ENCODE measurements around the gene ZNF438. TPM values are rescaled to one million over a fixed set of nuclear protein-coding genes. Genes with fewer than 3 reads are reported as not detected.
A peak's percentile ranks its signal among the peaks of the same experiment; 100 is the strongest.

ZNF438 gene
- total RNA-seq, 1 donor from 2014 or later = 1.3 TPM

- no peak overlapping the region for H3K27ac ChIP-seq
- TF ChIP-seq EZH2 (IDR thresholded peaks at IDR 0.05) (no peak), EZH2phosphoT487 (IDR thresholded peaks at IDR 0.05) (no peak)
- Mint-ChIP-seq H3K9me3 (no peaks in the 10 kb centered on the region), H3K4me1 (peaks cover 11% of the 10 kb centered on the region), H3K36me3 (no peaks in the 10 kb centered on the region), H3K4me3 (no peak overlapping the region), H3K27ac (no peak overlapping the region), H3K27me3 (ENCODE audit: insufficient read depth, low read depth) (no peaks in the 10 kb centered on the region)
- H4K20me1 ChIP-seq (ENCODE audit: low read depth) = no peaks in the 10 kb centered on the region
- peaks cover 7% of the 10 kb centered on the region for H3K4me1 ChIP-seq
- no peaks in the 10 kb centered on the region for H3K27me3 ChIP-seq
- no peak overlapping the region for H2AFZ ChIP-seq (replicated peaks)
- H3K36me3 ChIP-seq = no peaks in the 10 kb centered on the region
- DNase-seq (ENCODE audit: low spot score) = no peak
- H3K9ac ChIP-seq = no peak overlapping the region
- H3F3A ChIP-seq (ENCODE audit: low read depth) = peaks cover 3% of the 10 kb centered on the region
- H3K9me3 ChIP-seq (ENCODE audit: low read depth) = no peaks in the 10 kb centered on the region
- H3K79me2 ChIP-seq (ENCODE audit: low read depth) = no peaks in the 10 kb centered on the region
- H3K4me3 ChIP-seq = no peak overlapping the region
- H3K4me2 ChIP-seq = no peak overlapping the region
Measured at GRCh38 chr10:31013331-31013730, 18.3 kb downstream of the ZNF438 start.

GRCh38 chr10:31011665-31012022 lies 20.0 kb downstream of the ZNF438 start:
- no peaks in the 10 kb centered on the region for H3K79me2 ChIP-seq (ENCODE audit: low read depth)
- H3K36me3 ChIP-seq = no peaks in the 10 kb centered on the region
- H3K9me3 ChIP-seq (ENCODE audit: low read depth) = no peaks in the 10 kb centered on the region
- no peak for DNase-seq (ENCODE audit: low spot score)
- H4K20me1 ChIP-seq (ENCODE audit: low read depth) = no peaks in the 10 kb centered on the region
- H3K27me3 ChIP-seq = no peaks in the 10 kb centered on the region
- no peak overlapping the region for H3K4me3 ChIP-seq
- peaks cover 3% of the 10 kb centered on the region for H3F3A ChIP-seq (ENCODE audit: low read depth)
- H3K27ac Mint-ChIP-seq = no peak overlapping the region
- no peaks in the 10 kb centered on the region for H3K36me3 Mint-ChIP-seq
- H3K4me3 Mint-ChIP-seq = no peak overlapping the region
- no peaks in the 10 kb centered on the region for H3K27me3 Mint-ChIP-seq (ENCODE audit: insufficient read depth, low read depth)
- no peak for TF ChIP-seq EZH2 (IDR thresholded peaks at IDR 0.05)
- TF ChIP-seq CTCF (IDR thresholded peaks at IDR 0.05) = no peak
- TF ChIP-seq EZH2phosphoT487 (IDR thresholded peaks at IDR 0.05) = no peak
- H3K4me2 ChIP-seq = no peak overlapping the region
- H3K27ac ChIP-seq = no peak overlapping the region
- no peak overlapping the region for H2AFZ ChIP-seq (replicated peaks)
- H3K9me3 Mint-ChIP-seq = no peaks in the 10 kb centered on the region
- peaks cover 5% of the 10 kb centered on the region for H3K4me1 ChIP-seq
- no peak overlapping the region for H3K9ac ChIP-seq
- H3K4me1 Mint-ChIP-seq = peaks cover 11% of the 10 kb centered on the region

GRCh38 chr10:31011017-31011664 lies 20.5 kb downstream of the ZNF438 start:
- Mint-ChIP-seq H3K9me3 (no peaks in the 10 kb centered on the region), H3K27ac (no peak overlapping the region), H3K4me3 (no peak overlapping the region), H3K27me3 (ENCODE audit: insufficient read depth, low read depth) (no peaks in the 10 kb centered on the region), H3K36me3 (no peaks in the 10 kb centered on the region), H3K4me1 (peaks cover 11% of the 10 kb centered on the region)
- Histone ChIP-seq H2AFZ (replicated peaks) (no peak overlapping the region), H3K4me3 (no peak overlapping the region), H3K27ac (no peak overlapping the region), H3F3A (ENCODE audit: low read depth) (peaks cover 3% of the 10 kb centered on the region), H3K4me2 (no peak overlapping the region), H3K79me2 (ENCODE audit: low read depth) (no peaks in the 10 kb centered on the region), H3K4me1 (peaks cover 5% of the 10 kb centered on the region), H3K27me3 (no peaks in the 10 kb centered on the region), H4K20me1 (ENCODE audit: low read depth) (no peaks in the 10 kb centered on the region), H3K9me3 (ENCODE audit: low read depth) (no peaks in the 10 kb centered on the region), H3K9ac (no peak overlapping the region), H3K36me3 (no peaks in the 10 kb centered on the region)
- TF ChIP-seq EZH2 (IDR thresholded peaks at IDR 0.05) = no peak
- no peak for TF ChIP-seq EZH2phosphoT487 (IDR thresholded peaks at IDR 0.05)
- TF ChIP-seq CTCF (IDR thresholded peaks at IDR 0.05) = no peak
- DNase-seq (ENCODE audit: low spot score) = peak; percentile 39

- Histone ChIP-seq H3K9me3 (ENCODE audit: low read depth) (no peaks in the 10 kb centered on the region), H3K9ac (no peak overlapping the region), H2AFZ (replicated peaks) (no peak overlapping the region), H3K4me3 (no peak overlapping the region), H3K36me3 (no peaks in the 10 kb centered on the region), H3K79me2 (ENCODE audit: low read depth) (no peaks in the 10 kb centered on the region), H3K4me1 (peaks cover 5% of the 10 kb centered on the region), H3K27ac (no peak overlapping the region), H3K27me3 (no peaks in the 10 kb centered on the region), H4K20me1 (ENCODE audit: low read depth) (no peaks in the 10 kb centered on the region), H3F3A (ENCODE audit: low read depth) (peaks cover 3% of the 10 kb centered on the region), H3K4me2 (no peak overlapping the region)
- H3K9me3 Mint-ChIP-seq = no peaks in the 10 kb centered on the region
- no peak overlapping the region for H3K4me3 Mint-ChIP-seq
- DNase-seq (ENCODE audit: low spot score) = no peak
- TF ChIP-seq EZH2 (IDR thresholded peaks at IDR 0.05) = no peak
- TF ChIP-seq CTCF (IDR thresholded peaks at IDR 0.05) = no peak
- TF ChIP-seq EZH2phosphoT487 (IDR thresholded peaks at IDR 0.05) = no peak
- H3K36me3 Mint-ChIP-seq = no peaks in the 10 kb centered on the region
- peaks cover 11% of the 10 kb centered on the region for H3K4me1 Mint-ChIP-seq
- peaks cover 2% of the 10 kb centered on the region for H3K27me3 Mint-ChIP-seq (ENCODE audit: insufficient read depth, low read depth)
- no peak overlapping the region for H3K27ac Mint-ChIP-seq
Measured at GRCh38 chr10:31010062-31010461, 21.6 kb downstream of the ZNF438 start.

Measured in neural progenitor cell (in vitro differentiated cells).